ENCODE data around the gene UTP15.

UTP15 gene

DNA sequence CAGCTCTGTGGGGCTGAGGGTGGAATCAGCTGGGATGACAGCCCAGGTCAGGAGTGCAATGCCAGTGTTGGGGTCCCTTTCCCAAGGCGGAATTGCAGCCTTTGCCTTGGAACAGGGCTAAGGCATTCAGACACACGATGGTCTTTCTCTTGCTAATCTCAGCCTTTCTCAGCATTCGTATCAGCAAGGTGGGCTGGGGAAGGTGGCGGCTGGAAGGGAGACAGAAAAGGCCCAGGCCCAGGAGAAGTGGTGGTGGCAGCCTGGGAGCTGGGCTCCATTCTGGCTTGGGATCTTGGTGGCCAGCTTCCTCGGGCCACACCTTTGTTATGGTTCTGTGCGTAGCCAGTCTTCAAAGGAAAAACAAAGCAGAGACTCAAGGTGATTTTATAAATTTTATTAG, 59.3 kb downstream of the UTP15 start:
- DNase-seq: no peak

DNA sequence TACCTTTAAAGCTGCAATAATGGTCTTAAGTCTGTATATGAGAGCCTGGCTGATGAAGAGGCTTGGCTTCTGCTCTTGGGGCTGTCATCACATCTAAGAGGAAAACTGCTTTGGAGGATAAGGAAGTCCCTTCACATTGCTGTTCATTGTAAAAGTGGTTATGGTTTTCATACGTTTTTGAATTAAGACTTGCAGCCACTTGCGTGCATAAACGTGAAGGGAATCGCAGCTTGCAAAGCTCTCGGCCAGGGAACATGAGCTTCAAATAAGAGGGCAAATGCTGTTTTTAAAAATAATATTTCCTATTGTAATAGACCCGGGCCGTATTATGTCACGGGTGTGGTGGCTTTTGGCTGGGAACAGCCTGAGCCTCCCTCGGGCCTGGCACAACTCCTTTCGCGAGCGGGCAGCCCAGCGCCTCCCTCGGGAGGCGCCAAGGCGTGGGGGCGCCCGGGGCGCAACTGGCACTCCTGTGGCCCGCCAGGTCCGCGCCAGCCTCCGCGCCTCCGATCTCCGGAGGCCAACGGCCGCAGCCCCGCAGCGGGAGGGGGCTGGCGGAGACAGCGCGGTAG, 59.9 kb downstream of the UTP15 start:
- no peak for DNase-seq

DNA sequence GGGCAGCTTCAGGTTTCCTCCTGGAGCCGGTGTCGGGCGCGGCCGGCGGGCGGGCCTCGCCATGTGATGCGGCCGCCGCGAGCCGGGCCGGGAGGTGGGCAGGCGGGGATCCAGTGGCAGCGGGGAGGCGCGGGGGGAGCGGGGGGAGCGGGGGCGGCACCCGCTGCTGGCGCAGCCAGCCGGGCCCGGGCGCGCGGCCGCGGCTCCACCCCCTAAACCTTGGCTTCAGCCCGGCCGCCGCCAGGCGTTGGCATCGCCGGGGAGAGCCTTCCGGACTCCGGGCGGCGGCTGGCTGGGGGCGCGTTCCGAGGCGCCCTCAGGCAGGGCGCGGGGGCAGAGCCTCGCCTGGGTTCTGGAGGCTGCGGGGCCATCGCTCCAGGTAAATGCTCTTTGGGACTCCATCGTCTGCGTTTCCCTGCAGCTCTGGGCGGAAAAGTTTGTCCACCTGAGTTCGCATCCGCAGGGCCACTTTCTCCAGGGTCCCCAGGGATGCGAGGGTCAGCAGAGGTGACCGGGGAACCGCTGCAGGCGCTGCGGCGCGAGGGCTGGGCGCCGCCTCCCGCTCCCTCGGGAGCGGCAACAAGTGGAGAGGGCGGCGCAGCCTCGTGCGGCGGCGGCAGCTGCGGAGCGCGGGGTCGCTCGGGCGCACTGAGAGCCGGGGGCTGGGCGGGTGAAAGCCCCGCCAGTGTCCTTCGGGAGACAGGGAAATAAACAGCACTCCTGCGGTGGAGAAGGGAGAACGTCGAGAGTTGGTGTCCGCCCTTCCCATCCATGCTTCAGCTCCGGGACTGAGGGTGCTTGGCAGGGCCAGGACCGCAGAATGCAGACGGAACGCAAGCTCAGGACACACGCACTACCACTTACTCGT, 60.6 kb downstream of the UTP15 start, which contains the start of gene ARHGEF28:
Gene ARHGEF28, plus strand, starts transcription at position 253 of the 868 bp plus-strand sequence. CDS start 58,656 bp downstream, outside the sequence.
- DNase-seq: peak; percentile 14 to 32

DNA sequence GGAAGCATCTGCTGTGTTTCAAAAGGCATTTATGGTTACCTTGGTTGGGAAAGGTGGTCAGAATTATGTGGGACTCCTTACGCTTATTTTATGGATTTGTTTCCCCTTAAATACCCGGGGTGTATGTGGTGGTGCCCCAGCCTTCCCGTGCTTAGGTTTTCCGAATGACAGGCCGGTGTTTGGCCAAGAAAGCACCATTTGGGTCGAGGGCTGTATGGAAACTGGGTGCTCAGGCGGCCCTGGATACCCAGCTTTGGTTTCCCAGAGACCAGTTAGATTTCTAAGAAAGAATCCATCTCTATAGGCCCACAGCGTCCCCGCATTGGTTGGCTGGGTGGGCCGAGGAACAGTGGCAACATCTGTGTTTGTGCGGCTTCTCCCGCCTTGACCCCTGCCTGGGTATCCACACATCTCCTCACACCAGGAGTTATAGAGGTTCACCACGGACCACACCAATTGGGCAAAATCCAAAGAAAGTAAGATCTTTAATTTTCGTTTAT, 61.3 kb downstream of the UTP15 start:
- DNase-seq: no peak

DNA sequence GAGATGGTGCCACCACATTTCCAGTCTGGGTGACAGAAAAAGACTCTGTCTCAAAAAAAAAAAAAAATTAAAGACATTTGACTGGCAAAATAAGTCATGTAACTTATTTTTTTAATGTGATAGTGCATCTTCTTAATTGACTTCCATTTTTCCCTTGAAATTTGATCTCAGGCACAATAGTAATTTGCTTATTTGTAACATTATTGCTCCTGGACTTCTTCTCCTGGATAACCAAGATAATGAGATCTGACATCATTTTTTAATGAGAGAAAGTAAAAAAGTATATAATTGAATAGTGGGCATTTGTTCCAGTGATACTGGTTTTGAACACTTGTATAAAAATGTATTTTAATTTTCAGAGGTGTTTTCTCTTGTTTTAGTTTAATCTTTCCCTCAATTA, 63.9 kb downstream of the UTP15 start:
- no peak for DNase-seq

DNA sequence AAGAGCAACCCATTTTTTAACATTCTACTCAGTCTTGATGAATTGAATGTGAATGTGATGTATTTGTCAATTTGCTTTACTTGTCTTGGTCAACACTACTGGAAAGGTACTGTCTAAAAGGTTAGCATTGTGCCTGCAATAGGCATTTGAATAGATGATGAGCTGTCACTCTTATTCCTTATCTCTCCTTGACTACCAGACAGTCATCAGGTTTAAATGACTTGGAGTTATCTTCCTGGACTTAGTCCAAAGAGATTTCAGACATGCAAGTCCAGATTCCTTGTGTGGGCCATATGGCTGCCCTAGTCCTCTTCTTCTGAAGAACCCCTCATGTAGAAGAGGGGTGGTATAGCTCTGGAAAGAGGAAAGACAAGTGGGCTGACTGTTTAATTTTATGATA, 65.2 kb downstream of the UTP15 start:
- no peak for DNase-seq

DNA sequence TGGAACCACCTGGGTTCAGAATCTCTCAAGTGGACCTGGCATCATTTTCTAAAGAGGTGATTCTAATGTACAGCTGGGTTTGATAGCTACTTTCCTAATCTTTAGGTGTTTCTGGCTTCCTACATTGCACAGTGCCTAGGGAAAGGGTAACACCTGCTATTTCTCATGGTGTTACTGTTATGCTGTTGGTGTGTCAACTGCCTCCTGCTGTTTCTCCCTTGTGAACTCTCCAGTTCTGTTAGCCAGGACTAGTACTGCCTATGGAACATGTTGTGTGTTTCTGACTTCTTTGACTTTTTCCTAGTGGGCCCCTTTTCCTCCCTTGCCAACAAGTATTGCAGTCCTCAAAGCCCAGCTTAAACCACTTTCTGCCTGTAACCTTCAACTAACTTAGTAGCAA, 66.0 kb downstream of the UTP15 start:
- no peak for DNase-seq
